PC-9 (cell line): ENCODE results near the gene NID1.

Experiments
- CTCF ChIP-seq: fragments of 200-600 bp; sonication (generic); conservative IDR thresholded peaks from 2 replicates; pipeline ENCODE4 v1.6.1; 2017; ENCODE audit warnings: mixed run types, antibody characterized with exemption, mild to moderate bottlenecking, moderate library complexity
- EZH2 ChIP-seq: fragments of 200-600 bp; sonication (generic); IDR thresholded peaks from 2 replicates; pipeline ENCODE4 v1.8.0; 2017; ENCODE audit warnings: antibody characterized with exemption, low read depth

GRCh38 chr1:236015539-236015938, 49.4 kb downstream of the NID1 start:
- no peak for TF ChIP-seq CTCF
- no peak for TF ChIP-seq EZH2
